H9 (cell line): ENCODE results near the gene SULT2A1. TPM values are rescaled to one million over a fixed set of nuclear protein-coding genes. Genes with fewer than 3 reads are reported as not detected.
"Not testable (repeated sequence)": the region's sequence is repeated elsewhere in the genome, so short reads cannot be mapped to it uniquely, and the experiment has no call there.

Experiments used
- DNase-seq: peaks from one replicate; pipeline ENCODE4 v3.0.0-alpha.2; 2017
- H2AFZ ChIP-seq: one replicate; pipeline ENCODE4 v1.6.1; 2013; ENCODE audit warnings: mild to moderate bottlenecking, low read length, control low read depth, moderate library complexity
- H2AK5ac ChIP-seq: 2 replicates; pipeline ENCODE4 v1.6.1; 2013; ENCODE audit warnings: low read length, control low read depth, mixed read lengths; ENCODE audit not compliant: insufficient read length
- H2BK120ac ChIP-seq: one replicate; pipeline ENCODE4 v1.6.1; 2013; ENCODE audit warnings: low read depth, mild to moderate bottlenecking, low read length, control low read depth, inconsistent platforms; ENCODE audit not compliant: poor library complexity, severe bottlenecking
- H2BK12ac ChIP-seq: 2 replicates; pipeline ENCODE4 v1.6.1; 2013; ENCODE audit warnings: low read length, control low read depth, mixed read lengths, low read depth; ENCODE audit not compliant: insufficient read length
- H2BK15ac ChIP-seq: 2 replicates; pipeline ENCODE4 v1.6.1; 2013; ENCODE audit warnings: low read depth, low read length, control low read depth
- H2BK20ac ChIP-seq: one replicate; pipeline ENCODE4 v1.6.1; 2013; ENCODE audit warnings: low read depth, mild to moderate bottlenecking, low read length, control low read depth, inconsistent platforms; ENCODE audit not compliant: poor library complexity, severe bottlenecking
- H2BK5ac ChIP-seq: 2 replicates; pipeline ENCODE4 v1.6.1; 2013; ENCODE audit warnings: low read length, control low read depth, mixed read lengths; ENCODE audit not compliant: insufficient read length
- H3K14ac ChIP-seq: 2 replicates; pipeline ENCODE4 v1.6.1; 2013; ENCODE audit warnings: low read length, control low read depth; ENCODE audit not compliant: insufficient read depth
- H3K18ac ChIP-seq: 2 replicates; pipeline ENCODE4 v1.6.1; 2013; ENCODE audit warnings: low read depth, mild to moderate bottlenecking, mixed read lengths, low read length, control low read depth; ENCODE audit not compliant: insufficient read length
- H3K23ac ChIP-seq: 2 replicates; pipeline ENCODE4 v1.6.1; 2013; ENCODE audit warnings: low read length, control low read depth, mixed read lengths, low read depth; ENCODE audit not compliant: insufficient read length
- H3K23me2 ChIP-seq: 2 replicates; pipeline ENCODE4 v1.6.1; 2013; ENCODE audit warnings: low read depth, mild to moderate bottlenecking, mixed read lengths, low read length, control low read depth; ENCODE audit not compliant: insufficient read length, poor library complexity, severe bottlenecking
- H3K27ac ChIP-seq: 2 replicates; pipeline ENCODE4 v1.5.1; 2013; ENCODE audit warnings: low read length, control low read depth, mixed read lengths, low read depth; ENCODE audit not compliant: insufficient read length
- H3K27me3 ChIP-seq: 2 replicates; pipeline ENCODE4 v1.6.1; 2013; ENCODE audit warnings: low read length, control low read depth, inconsistent platforms; ENCODE audit not compliant: insufficient read depth
- H3K4ac ChIP-seq: 2 replicates; pipeline ENCODE4 v1.6.1; 2013; ENCODE audit warnings: low read depth, mild to moderate bottlenecking, control low read depth, inconsistent platforms, low read length, moderate library complexity
- H3K4me1 ChIP-seq: 2 replicates; pipeline ENCODE4 v1.6.1; 2013; ENCODE audit warnings: low read length, control low read depth, inconsistent platforms; ENCODE audit not compliant: insufficient read depth
- H3K4me2 ChIP-seq: 2 replicates; pipeline ENCODE4 v1.6.1; 2013; ENCODE audit warnings: low read length, control low read depth, mixed read lengths; ENCODE audit not compliant: insufficient read length, insufficient read depth
- H3K56ac ChIP-seq: 2 replicates; pipeline ENCODE4 v1.6.1; 2013; ENCODE audit warnings: low read depth, mild to moderate bottlenecking, mixed read lengths, low read length, control low read depth; ENCODE audit not compliant: insufficient read length
- H3K79me1 ChIP-seq: 2 replicates; pipeline ENCODE4 v1.6.1; 2013; ENCODE audit warnings: low read depth, mild to moderate bottlenecking, moderate library complexity, low read length, control low read depth, inconsistent platforms; ENCODE audit not compliant: insufficient read depth, poor library complexity, severe bottlenecking
- H3K79me2 ChIP-seq: 2 replicates; pipeline ENCODE4 v1.6.1; 2013; ENCODE audit warnings: low read length, control low read depth, inconsistent platforms; ENCODE audit not compliant: insufficient read depth
- H3K9ac ChIP-seq: 2 replicates; pipeline ENCODE4 v1.6.1; 2013; ENCODE audit warnings: low read length, control low read depth, mixed read lengths; ENCODE audit not compliant: insufficient read length; ENCODE audit errors: extremely low read depth
- H3K9me3 ChIP-seq: one replicate; pipeline ENCODE4 v1.6.1; 2013; ENCODE audit warnings: low read depth, low read length, inconsistent platforms; ENCODE audit not compliant: control insufficient read depth
- H3T11ph ChIP-seq: one replicate; pipeline ENCODE4 v1.6.1; 2013; ENCODE audit warnings: mild to moderate bottlenecking, low read length, control low read depth, inconsistent platforms
- H4K20me1 ChIP-seq: one replicate; pipeline ENCODE4 v1.6.1; 2013; ENCODE audit not compliant: control insufficient read depth, insufficient read length, insufficient read depth
- H4K5ac ChIP-seq: 2 replicates; pipeline ENCODE4 v1.6.1; 2013; ENCODE audit warnings: low read depth, mild to moderate bottlenecking, mixed read lengths, low read length, control low read depth; ENCODE audit not compliant: insufficient read length
- H4K8ac ChIP-seq: replicated peaks from 2 replicates; pipeline ENCODE4 v1.6.1; 2013; ENCODE audit warnings: low read length, control low read depth, mixed read lengths, low read depth; ENCODE audit not compliant: insufficient read length
- H4K91ac ChIP-seq: 2 replicates; pipeline ENCODE4 v1.6.1; 2013; ENCODE audit warnings: low read depth, mild to moderate bottlenecking, moderate library complexity, mixed read lengths, low read length, control low read depth; ENCODE audit not compliant: insufficient read length
- H3K27ac Mint-ChIP-seq, 3 experiments: 2 replicates in 2 of 3; 3 replicates in 1 of 3; pipeline ENCODE4 v1.8.0; 2020 to 2021; ENCODE audit warnings: mixed read lengths in 3 of 3, mild to moderate bottlenecking in 1 of 3, moderate library complexity in 1 of 3
- H3K27me3 Mint-ChIP-seq: 2 replicates; pipeline ENCODE4 v1.8.0; 2021; ENCODE audit warnings: low read depth, mild to moderate bottlenecking, moderate library complexity, mixed read lengths
- H3K36me3 Mint-ChIP-seq, 3 experiments: 2 replicates in 2 of 3; 3 replicates in 1 of 3; pipeline ENCODE4 v1.8.0; 2020 to 2021; ENCODE audit warnings: low read depth in 3 of 3, mixed read lengths in 3 of 3; ENCODE audit not compliant: insufficient read depth in 1 of 3
- H3K4me1 Mint-ChIP-seq, 2 experiments: 2 replicates each; pipeline ENCODE4 v1.8.0; 2020; ENCODE audit warnings: mixed read lengths in 2 of 2
- H3K4me3 Mint-ChIP-seq, 2 experiments: 2 replicates in 1 of 2; 3 replicates in 1 of 2; pipeline ENCODE4 v1.8.0; 2020 to 2021; ENCODE audit warnings: mild to moderate bottlenecking in 2 of 2, mixed read lengths in 2 of 2, moderate library complexity in 1 of 2
- H3K9me3 Mint-ChIP-seq, 2 experiments: 2 replicates in 1 of 2; 3 replicates in 1 of 2; pipeline ENCODE4 v1.8.0; 2020; ENCODE audit warnings: mild to moderate bottlenecking in 2 of 2, mixed read lengths in 2 of 2, moderate library complexity in 1 of 2
- CTCF ChIP-seq: fragments of 200-600 bp; sonication (generic); conservative IDR thresholded peaks from 3 replicates; pipeline ENCODE4 v1.8.0; 2021; ENCODE audit warnings: antibody characterized with exemption, mild to moderate bottlenecking
- WGBS: extraction: QIAGEN DNeasy Blood & Tissue Kit; methylation state at CpG from one replicate; pipeline ENCODE4 v1.1.7; 2013; ENCODE audit warnings: missing lambda C conversion rate, low lambda C conversion rate, mixed read lengths; ENCODE audit not compliant: insufficient read length; ENCODE audit errors: extremely low coverage; 5-methylcytosine and 5-hydroxymethylcytosine counted together
- total RNA-seq: library from RNA; stranded (reverse); gene quantifications from 2 replicates; pipeline ENCODE4 v1.2.1, GENCODE V29; 2021

SULT2A1 gene
- total RNA-seq, 1 experiment from 2014 or later, result not detected

GRCh38 chr19:47909350-47909749 lies 23.2 kb upstream of the SULT2A1 start:
- H3K23ac ChIP-seq, H3T11ph ChIP-seq, H3K4me2 ChIP-seq, H4K5ac ChIP-seq, H3K9me3 Mint-ChIP-seq, H3K27ac ChIP-seq, H3K4me3 Mint-ChIP-seq, H3K9me3 ChIP-seq, H3K4ac ChIP-seq, H2BK120ac ChIP-seq, H3K4me1 Mint-ChIP-seq, H3K18ac ChIP-seq, DNase-seq, H4K20me1 ChIP-seq, H4K91ac ChIP-seq, H3K27me3 ChIP-seq, H3K23me2 ChIP-seq, H3K4me1 ChIP-seq, H3K27me3 Mint-ChIP-seq, H3K9ac ChIP-seq, H2AK5ac ChIP-seq, H3K27ac Mint-ChIP-seq, H2BK5ac ChIP-seq, H4K8ac ChIP-seq, H2BK12ac ChIP-seq, H3K79me1 ChIP-seq, H2BK15ac ChIP-seq, H3K56ac ChIP-seq, H2AFZ ChIP-seq, H3K79me2 ChIP-seq, H2BK20ac ChIP-seq, H3K36me3 Mint-ChIP-seq, H3K14ac ChIP-seq: not testable (repeated sequence)
- peak; percentile 62 for TF ChIP-seq CTCF
- WGBS, result no CpG with 5 or more reads among the region's 14 CpGs
